T1000 (cell line): Measurements from ENCODE around the gene MUC2.

Experiments used
- DNase-seq: peaks from one replicate; lab custom pipeline; 2025; ENCODE audit warnings: mixed read lengths; lab: John Stamatoyannopoulos, UW

The MUC2 gene

GRCh38 chr11:1036931-1037330 is 37.7 kb upstream of the MUC2 start:
- DNase-seq, result no peak

GRCh38 chr11:1037506-1038055 is 37.1 kb upstream of the MUC2 start:
- DNase-seq, result no peak

- no peak for DNase-seq
Measured at GRCh38 chr11:1038361-1038760, 36.3 kb upstream of the MUC2 start.

- DNase-seq, result no peak
Measured at GRCh38 chr11:1038921-1039320, 35.8 kb upstream of the MUC2 start.

GRCh38 chr11:1039481-1040427 is 34.9 kb upstream of the MUC2 start:
- DNase-seq, result no peak

- no peak for DNase-seq
Measured at GRCh38 chr11:1040428-1041148, 34.1 kb upstream of the MUC2 start.

GRCh38 chr11:1041149-1041467 is 33.6 kb upstream of the MUC2 start:
- DNase-seq, result no peak

GRCh38 chr11:1041471-1041870 is 33.2 kb upstream of the MUC2 start:
- DNase-seq, result no peak

GRCh38 chr11:1041936-1042608 is 32.6 kb upstream of the MUC2 start:
- no peak for DNase-seq

GRCh38 chr11:1042626-1043562 is 31.8 kb upstream of the MUC2 start:
- DNase-seq, result no peak

GRCh38 chr11:1043563-1044096 is 31.0 kb upstream of the MUC2 start:
- no peak for DNase-seq

- no peak for DNase-seq
Measured at GRCh38 chr11:1044160-1044559, 30.5 kb upstream of the MUC2 start.

- DNase-seq, result no peak
Measured at GRCh38 chr11:1047595-1048156, 27.0 kb upstream of the MUC2 start.

- no peak for DNase-seq
Measured at GRCh38 chr11:1048375-1049070, 26.2 kb upstream of the MUC2 start.

GRCh38 chr11:1049071-1049405 is 25.6 kb upstream of the MUC2 start:
- DNase-seq, result no peak

GRCh38 chr11:1049431-1049891 is 25.2 kb upstream of the MUC2 start:
- DNase-seq, result no peak

GRCh38 chr11:1049911-1050580 is 24.6 kb upstream of the MUC2 start:
- DNase-seq, result no peak

- DNase-seq, result no peak
Measured at GRCh38 chr11:1050581-1051355, 23.9 kb upstream of the MUC2 start.
